ENCODE data around the gene VAV2.

VAV2 gene

GRCh38 chr9:133943036-133943780 lies 48.9 kb downstream of the VAV2 start:
- no peak for TF ChIP-seq CTCF (IDR thresholded peaks at IDR 0.05; ENCODE audit: low read depth, low read length, missing control alignments)
- H3K4me3 ChIP-seq (ENCODE audit: low read depth, low read length), result no peak overlapping the region
- DNase-seq (ENCODE audit: low read depth), result no peak
- in situ Hi-C loops (cut with HindIII; ENCODE audit: low sequenced_read_pairs), result no loop called here

- in situ Hi-C loops (cut with HindIII; ENCODE audit: low sequenced_read_pairs), result no loop called here
- no peak for TF ChIP-seq CTCF (IDR thresholded peaks at IDR 0.05; ENCODE audit: low read depth, low read length, missing control alignments)
- no peak for DNase-seq (ENCODE audit: low read depth)
- no peak overlapping the region for H3K4me3 ChIP-seq (ENCODE audit: low read depth, low read length)
Measured at GRCh38 chr9:133942206-133942975, 49.7 kb downstream of the VAV2 start.

- no peak for TF ChIP-seq CTCF (IDR thresholded peaks at IDR 0.05; ENCODE audit: low read depth, low read length, missing control alignments)
- H3K4me3 ChIP-seq (ENCODE audit: low read depth, low read length), result no peak overlapping the region
- no peak for DNase-seq (ENCODE audit: low read depth)
- in situ Hi-C loops (cut with HindIII; ENCODE audit: low sequenced_read_pairs), result no loop called here
Measured at GRCh38 chr9:133939845-133940244, 52.3 kb downstream of the VAV2 start.

- DNase-seq (ENCODE audit: low read depth), result no peak
Measured at GRCh38 chr9:133939171-133939785, 52.8 kb downstream of the VAV2 start.

GRCh38 chr9:133938753-133939152 lies 53.4 kb downstream of the VAV2 start:
- no peak for DNase-seq (ENCODE audit: low read depth)
- H3K4me3 ChIP-seq (ENCODE audit: low read depth, low read length), result no peak overlapping the region
- TF ChIP-seq CTCF (IDR thresholded peaks at IDR 0.05; ENCODE audit: low read depth, low read length, missing control alignments), result no peak
- in situ Hi-C loops (cut with HindIII; ENCODE audit: low sequenced_read_pairs), result no loop called here

More at GRCh38 chr9:133939171-133939785, 52.8 kb downstream of the VAV2 start:
- no peak overlapping the region for H3K4me3 ChIP-seq (ENCODE audit: low read depth, low read length)
- TF ChIP-seq CTCF (IDR thresholded peaks at IDR 0.05; ENCODE audit: low read depth, low read length, missing control alignments), result no peak
- in situ Hi-C loops (cut with HindIII; ENCODE audit: low sequenced_read_pairs), result no loop called here

- no peak overlapping the region for H3K4me3 ChIP-seq (ENCODE audit: low read depth, low read length)
- in situ Hi-C loops (cut with HindIII; ENCODE audit: low sequenced_read_pairs), result no loop called here
- no peak for TF ChIP-seq CTCF (IDR thresholded peaks at IDR 0.05; ENCODE audit: low read depth, low read length, missing control alignments)
- no peak for DNase-seq (ENCODE audit: low read depth)
Measured at GRCh38 chr9:133938086-133938485, 54.0 kb downstream of the VAV2 start.

All from astrocyte of the cerebellum (primary cell).